NCI-H146 (cell line): ENCODE measurements around the gene SPACA5.
"Not testable (repeated sequence)": the region's sequence is repeated elsewhere in the genome, so short reads cannot be mapped to it uniquely, and the experiment has no call there.

ENCODE experiments used
- DNase-seq: peaks from one replicate; lab custom pipeline; 2025; lab: John Stamatoyannopoulos, UW

Gene SPACA5

GRCh38 chrX:48021026-48021900, 14.5 kb downstream of the SPACA5 start:
- DNase-seq, result peak; percentile 80

GRCh38 chrX:48022100-48022499, 15.3 kb downstream of the SPACA5 start:
- no peak for DNase-seq

- DNase-seq, result no peak
Observed at GRCh38 chrX:48022738-48023137, 15.9 kb downstream of the SPACA5 start.

GRCh38 chrX:48025561-48025960, 18.8 kb downstream of the SPACA5 start:
- DNase-seq, result peak; percentile 65

GRCh38 chrX:48027545-48027944, 20.8 kb downstream of the SPACA5 start:
- DNase-seq, result not testable (repeated sequence)

- DNase-seq, result no peak
Observed at GRCh38 chrX:48028091-48028490, 21.3 kb downstream of the SPACA5 start.

- DNase-seq, result no peak
Observed at GRCh38 chrX:48030237-48030636, 23.4 kb downstream of the SPACA5 start.

- DNase-seq, result not testable (repeated sequence)
Observed at GRCh38 chrX:48030641-48031173, 23.9 kb downstream of the SPACA5 start.

GRCh38 chrX:48035891-48036290, 29.1 kb downstream of the SPACA5 start:
- no peak for DNase-seq

- DNase-seq, result no peak
Observed at GRCh38 chrX:48043056-48043455, 36.3 kb downstream of the SPACA5 start.

- no peak for DNase-seq
Observed at GRCh38 chrX:48045410-48046311, 38.9 kb downstream of the SPACA5 start.

- no peak for DNase-seq
Observed at GRCh38 chrX:48046846-48047245, 40.1 kb downstream of the SPACA5 start.

GRCh38 chrX:48058621-48059295, 52.0 kb downstream of the SPACA5 start:
- no peak for DNase-seq

GRCh38 chrX:48059296-48059639, 52.5 kb downstream of the SPACA5 start:
- DNase-seq, result no peak
